Activated T-helper 1 cell treated with Interleukin-2 at 50 U/mL for 16 hours (primary cell): ENCODE measurements around the gene NEK11.

Experiments
- DNase-seq: peaks from one replicate; pipeline ENCODE4 v3.0.0-alpha.2; 2020; ENCODE audit warnings: low read depth

NEK11 gene

DNA sequence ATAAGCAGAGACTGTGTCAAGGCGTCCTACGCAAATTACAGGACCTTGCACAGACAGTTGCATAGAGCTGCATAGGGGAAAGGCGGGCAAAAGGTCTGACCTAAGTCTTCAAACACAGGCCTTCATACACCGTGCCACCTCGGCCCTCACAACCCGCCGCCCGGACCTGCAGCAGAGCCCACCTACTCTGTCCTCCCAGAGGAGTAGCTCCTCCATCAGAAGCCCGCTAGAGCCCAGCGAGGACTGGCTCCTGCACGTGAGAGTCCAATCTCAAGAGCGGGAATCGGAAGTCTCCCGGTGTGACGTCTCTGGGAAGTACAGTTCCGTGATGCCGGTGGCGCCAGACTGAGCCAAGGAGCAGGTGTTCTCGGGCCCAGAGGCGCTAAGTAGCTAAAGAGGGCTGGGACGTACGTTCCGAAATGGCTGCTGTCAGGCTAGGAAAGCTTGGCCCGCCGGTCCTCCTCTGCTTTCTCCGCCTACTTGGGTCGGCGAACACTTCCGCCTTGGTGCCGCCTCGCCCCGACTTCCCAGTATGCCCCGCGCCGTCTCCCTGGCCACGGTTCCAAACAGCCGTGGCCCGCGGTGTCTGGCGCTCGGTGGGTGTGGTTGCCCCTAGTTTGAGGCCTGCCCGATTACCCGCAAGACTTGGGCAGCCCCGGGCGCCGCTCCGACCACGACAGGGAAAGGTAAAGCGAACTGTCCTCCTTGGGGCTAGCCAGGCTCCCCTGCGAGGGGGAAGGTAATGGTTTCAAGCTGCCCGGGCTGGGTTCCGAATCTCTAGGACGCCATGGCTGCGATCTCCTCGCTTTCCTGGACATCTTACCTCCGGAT lies at the start of gene NEK11, which contains the start of gene ASTE1:
Gene NEK11 (plus strand): TSS at position 557 of the 831 bp plus-strand sequence. CDS start 2,832 bp downstream, outside the sequence.
Gene ASTE1 (minus strand): TSS at position 505 of the 831 bp plus-strand sequence. CDS start 1,519 bp downstream, outside the sequence.
- DNase-seq = peak; percentile 85

GRCh38 chr3:130979117-130979516 lies 47.6 kb upstream of the NEK11 start:
- no peak for DNase-seq

DNA sequence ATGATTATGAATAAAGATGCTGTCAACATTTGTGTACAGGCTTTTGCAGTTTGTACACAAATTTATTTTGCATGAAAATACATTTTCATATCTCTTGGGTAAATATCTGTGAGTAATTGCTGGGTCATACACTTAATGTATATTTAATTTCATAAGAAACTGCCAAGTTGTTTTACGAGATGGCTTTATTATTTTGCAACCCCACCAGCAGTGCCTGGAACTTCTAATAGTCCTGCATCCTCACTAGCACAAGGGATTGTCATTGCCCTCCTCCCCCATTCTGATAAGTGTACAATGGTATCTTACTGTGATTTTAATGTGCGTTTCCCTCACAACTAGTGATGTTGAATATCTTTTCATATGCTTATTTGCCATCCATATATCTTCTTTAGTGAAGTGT lies 45.2 kb upstream of the NEK11 start:
- no peak for DNase-seq

DNA sequence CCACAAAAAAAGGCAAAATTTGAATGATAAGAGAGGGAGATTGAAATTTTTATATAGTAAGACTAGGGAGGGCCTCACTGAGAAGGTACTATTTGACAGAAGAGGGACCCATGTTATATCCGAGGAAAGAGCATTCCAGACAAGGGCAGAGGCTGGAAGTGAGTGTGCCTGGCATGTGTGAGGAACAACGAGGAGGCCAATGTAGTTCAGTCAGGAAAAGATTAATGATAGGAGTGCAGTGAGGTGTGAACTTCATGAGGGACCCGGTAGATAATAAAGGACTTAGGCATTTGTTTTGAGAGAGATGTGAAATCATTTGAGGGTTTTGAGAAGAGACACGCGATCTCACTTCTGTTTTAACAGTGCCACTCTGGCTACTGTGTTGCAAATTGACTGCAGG lies 36.4 kb upstream of the NEK11 start:
- no peak for DNase-seq

- no peak for DNase-seq
These were observed 35.6 kb upstream of the NEK11 start for GRCh38 chr3:130991126-130991525.

- DNase-seq = no peak
These were observed 34.3 kb upstream of the NEK11 start for GRCh38 chr3:130992344-130992743.

DNA sequence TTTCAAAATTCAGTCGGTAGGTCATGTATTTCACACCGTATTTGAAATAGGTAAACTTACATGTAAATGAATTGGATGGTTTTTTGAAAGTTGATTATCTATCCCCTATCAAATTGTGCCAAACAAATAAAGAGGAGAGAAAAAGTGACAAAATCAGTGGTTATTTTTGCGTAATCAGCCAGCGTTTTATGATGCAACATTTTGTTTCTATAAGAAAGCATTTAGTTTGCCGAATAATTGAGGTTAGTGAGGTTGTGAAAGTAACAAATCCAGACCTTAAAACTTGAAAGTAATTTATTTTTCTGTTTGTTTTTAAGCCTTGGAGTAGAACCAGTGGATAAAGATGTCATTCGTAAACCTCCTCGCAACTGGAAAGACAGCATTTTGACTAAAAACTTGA lies 29.4 kb upstream of the NEK11 start:
- no peak for DNase-seq

- DNase-seq = no peak
These were observed 25.6 kb upstream of the NEK11 start for GRCh38 chr3:131001071-131001470.

- no peak for DNase-seq
These were observed 22.1 kb upstream of the NEK11 start for GRCh38 chr3:131004603-131005002.

DNA sequence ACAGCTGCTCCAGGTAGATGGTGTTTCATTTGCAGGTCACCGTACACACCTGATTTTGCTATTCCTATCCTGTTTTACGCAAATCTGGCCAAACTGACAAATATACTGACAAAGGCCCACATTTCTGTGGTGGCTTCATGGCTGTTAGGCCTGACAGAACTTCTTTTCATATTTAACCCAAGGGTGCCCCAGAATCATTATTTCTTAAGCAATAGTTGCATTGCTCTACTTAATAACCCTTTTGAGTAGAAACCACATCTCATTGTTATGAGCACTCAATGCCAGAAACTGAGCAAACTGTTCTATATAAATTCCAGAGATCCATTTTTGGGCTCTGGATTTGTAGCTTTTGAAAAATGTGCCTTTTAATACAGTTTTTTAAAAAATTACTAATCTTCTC lies 19.4 kb upstream of the NEK11 start:
- no peak for DNase-seq

DNA sequence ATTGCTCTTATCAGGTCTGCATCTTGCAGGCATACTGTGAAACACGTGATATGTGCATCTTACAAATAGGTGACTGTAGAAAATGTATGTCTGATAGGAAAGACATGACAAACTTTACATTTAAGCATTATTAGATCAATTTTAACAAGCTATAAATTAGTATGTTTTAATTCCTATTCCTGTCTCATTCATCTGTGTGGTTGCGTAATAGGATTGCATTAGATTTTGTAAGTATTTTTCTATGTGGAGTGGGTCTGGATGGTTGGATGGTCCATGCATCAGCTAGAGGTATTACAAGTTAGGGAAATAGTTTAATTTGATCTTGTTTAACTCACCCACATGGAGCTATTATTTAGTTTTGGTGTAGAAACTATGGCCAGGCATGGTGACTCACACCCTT lies 18.9 kb upstream of the NEK11 start:
- DNase-seq = no peak

GRCh38 chr3:131008326-131008725 lies 18.4 kb upstream of the NEK11 start:
- DNase-seq = no peak

GRCh38 chr3:131009698-131010097 lies 17.0 kb upstream of the NEK11 start:
- DNase-seq = no peak

DNA sequence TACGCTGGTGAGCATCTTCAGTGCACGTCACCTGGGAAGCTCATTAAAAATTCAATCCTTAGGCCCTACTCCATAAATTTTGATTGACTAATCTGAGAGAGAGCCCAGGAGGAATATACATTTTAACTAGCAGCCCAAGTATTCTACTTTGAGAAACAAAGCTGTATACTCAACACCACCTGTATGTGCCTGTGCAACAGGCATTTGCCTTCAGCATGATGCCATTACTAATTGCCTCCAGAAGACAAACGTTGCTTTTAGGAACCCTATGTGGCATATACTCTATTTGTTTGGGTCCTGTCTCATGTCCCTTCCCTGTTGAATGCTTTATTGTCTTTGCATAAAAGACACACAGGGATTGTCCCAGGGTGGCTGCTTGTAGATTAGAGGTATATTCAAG lies 7.7 kb upstream of the NEK11 start:
- no peak for DNase-seq

DNA sequence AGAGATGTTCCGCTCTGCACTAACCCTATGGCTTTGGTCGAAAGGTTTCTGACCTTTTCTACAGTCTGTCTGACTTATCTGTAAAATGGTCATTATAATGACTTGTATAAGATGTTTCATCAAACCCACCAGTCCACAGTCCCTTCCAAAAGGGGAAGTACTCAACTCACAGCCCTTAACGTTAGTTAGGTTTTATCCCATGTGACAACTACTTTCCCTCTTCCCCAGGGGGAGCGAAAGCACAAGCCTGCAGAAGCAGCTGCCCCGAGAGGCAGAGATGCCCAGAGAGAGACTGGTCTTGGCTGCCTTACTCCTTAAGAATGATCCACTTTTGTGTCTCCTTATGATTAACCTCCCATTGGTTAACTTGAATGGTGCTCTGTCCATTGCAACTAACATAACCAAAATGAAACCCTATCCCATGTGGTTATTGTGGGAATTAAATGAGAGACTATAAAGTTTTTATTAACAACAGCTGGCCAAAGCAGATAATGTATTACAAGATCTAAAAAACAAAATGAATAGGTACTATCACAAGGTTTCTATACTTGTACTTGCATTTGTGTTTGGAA lies 6.5 kb upstream of the NEK11 start:
- no peak for DNase-seq

DNA sequence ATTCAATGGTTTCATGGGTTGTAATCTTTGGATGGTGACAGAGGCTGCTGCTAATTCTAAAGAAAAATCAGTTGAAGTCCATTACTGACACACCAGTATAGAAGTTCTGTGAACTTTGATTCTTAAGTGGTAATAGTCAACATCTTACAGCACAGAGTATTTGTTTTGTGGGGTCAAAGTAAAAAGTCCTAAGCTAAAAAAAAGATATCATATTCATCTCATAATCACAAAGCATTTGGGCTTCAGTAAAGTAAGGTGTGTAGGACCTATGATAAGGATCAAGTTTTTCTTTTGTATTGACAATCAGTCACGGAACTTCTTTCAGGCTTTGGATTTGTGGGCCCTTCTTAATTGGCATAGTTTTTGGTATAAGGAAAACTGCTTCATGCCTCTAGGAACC lies 1.1 kb upstream of the NEK11 start:
- DNase-seq = no peak

GRCh38 chr3:131028844-131029243 lies 2.2 kb downstream of the NEK11 start:
- DNase-seq = no peak

DNA sequence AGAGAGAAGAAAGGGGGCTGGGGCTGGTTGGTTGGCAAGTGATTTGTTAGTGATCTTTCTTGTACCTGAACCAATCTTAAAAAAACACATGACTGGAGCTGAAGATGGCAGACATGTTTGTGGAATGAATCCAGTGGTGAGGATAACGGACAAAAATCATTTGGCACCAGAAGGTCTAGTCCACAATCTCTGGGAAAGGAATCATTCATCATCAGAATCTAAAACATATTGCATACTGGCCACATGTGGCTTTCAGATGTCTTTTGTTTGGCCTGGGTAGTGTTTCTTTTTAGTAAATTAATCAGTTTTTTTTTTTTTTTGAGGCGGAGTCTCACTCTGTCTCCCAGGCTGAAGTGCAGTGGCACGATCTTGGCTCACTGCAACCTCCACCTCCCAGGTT lies 5.0 kb downstream of the NEK11 start:
- DNase-seq = no peak

DNA sequence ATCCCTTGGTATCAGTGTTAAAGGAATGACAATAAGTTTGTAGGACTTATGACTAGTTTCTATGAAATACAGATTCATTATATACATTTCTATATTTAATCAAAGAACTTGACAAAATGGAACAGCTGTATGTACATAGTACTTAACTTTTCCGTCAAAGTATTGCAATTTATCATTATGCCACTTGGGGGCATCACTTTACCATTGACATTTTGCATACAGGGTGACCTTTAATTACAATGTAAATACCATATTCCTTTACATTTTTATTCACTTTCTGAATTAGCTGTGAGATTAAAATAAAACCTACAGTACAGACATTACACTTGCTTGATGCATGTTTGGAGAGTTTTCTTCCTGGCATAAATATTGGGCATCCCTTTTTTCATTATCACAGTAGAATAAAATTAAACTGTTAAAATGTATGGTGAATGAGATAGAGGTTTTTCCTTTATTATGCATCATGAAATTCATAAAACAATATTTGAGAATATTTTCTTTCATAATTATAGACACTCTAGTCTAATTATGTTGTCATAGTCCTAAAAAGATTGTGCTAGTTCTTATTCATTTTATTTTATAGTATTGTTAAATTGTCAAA lies 6.9 kb downstream of the NEK11 start:
- DNase-seq = no peak

DNA sequence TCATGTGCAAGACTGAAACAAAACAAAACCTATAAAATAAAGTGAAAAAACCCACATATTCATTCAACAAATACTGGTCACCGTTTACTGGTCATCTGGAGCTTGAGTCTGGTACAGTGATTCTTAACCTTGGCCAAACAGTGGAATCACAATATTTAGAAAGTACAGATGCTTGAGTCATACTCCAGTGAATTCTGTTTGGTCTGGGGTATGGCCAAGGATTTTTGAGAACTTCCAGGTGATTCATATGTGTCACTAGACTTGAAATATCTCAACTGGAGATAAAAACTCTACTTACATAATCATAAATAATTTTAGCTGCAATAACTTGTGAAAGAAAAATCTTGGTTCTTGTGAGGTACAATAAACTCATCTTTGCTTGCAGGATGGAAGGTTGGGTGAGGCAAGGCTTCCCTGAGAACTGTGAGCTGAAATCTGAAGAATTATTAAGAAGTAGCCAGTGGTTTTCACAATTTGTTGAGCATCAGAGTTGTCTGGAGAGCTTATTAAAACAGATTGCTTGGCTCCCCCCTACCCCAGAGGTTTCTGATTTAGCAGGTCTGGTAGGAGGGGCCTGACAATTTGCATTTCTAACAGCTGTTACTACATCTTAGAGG lies 9.6 kb downstream of the NEK11 start:
- DNase-seq = no peak

GRCh38 chr3:131036986-131037385 lies 10.3 kb downstream of the NEK11 start:
- no peak for DNase-seq

GRCh38 chr3:131038326-131038725 lies 11.6 kb downstream of the NEK11 start:
- DNase-seq = no peak
